Measurements from ENCODE around the gene SERPINB5. TPM values are rescaled to one million over a fixed set of nuclear protein-coding genes. Genes with fewer than 3 reads are reported as not detected.

Gene SERPINB5
- total RNA-seq, 1 donor from 2014 or later: not detected

DNA sequence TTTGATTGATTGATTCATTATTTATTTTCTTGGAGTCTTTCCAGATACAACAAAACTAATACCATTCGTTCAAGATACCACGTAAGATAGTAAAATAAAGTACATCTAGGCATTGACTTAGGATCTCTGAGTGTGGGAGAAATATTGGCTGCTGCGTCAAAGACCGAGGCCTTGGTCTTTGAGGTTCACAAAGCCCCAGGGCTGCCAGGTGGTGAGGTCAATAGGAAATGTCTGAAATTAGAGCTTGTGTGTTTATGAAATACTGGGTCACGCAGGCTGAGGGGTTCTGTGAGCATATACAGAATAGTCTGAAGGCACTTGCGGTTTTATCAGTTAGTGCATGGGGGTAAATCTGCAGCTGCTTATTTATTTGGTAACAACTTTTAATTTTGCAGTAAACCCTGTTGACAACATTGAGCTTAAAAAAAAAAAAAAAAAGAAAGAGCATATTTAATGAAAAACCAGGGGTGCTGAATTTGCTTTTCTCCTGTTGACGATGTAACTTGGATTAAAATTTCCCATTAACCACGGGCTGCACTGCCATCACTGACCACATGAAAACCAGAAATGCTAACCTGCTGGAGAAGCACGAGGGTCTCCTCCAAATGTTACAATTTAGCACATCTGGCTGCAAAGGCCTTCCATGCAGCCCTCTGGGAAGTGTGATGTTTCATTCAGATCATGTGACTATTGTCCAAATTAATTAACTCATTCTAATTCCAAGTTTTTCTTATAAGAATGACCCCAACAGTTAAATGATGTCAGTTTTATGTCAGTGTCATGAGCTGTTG, 38.3 kb downstream of the SERPINB5 start:
- no peak overlapping the region for H3K27ac Mint-ChIP-seq (ENCODE audit: unreplicated experiment)
- H3K36me3 Mint-ChIP-seq (ENCODE audit: low read depth, unreplicated experiment): no peaks in the 10 kb centered on the region
- DNase-seq (ENCODE audit: low spot score): no peak
- peaks cover 3% of the 10 kb centered on the region for H3K4me1 Mint-ChIP-seq (ENCODE audit: unreplicated experiment)
- no peaks in the 10 kb centered on the region for H3K27me3 Mint-ChIP-seq (ENCODE audit: unreplicated experiment)
- no peak overlapping the region for H3K4me3 Mint-ChIP-seq (ENCODE audit: unreplicated experiment)
- H3K9me3 Mint-ChIP-seq (ENCODE audit: unreplicated experiment): no peaks in the 10 kb centered on the region
- TF ChIP-seq, protein P1, sequence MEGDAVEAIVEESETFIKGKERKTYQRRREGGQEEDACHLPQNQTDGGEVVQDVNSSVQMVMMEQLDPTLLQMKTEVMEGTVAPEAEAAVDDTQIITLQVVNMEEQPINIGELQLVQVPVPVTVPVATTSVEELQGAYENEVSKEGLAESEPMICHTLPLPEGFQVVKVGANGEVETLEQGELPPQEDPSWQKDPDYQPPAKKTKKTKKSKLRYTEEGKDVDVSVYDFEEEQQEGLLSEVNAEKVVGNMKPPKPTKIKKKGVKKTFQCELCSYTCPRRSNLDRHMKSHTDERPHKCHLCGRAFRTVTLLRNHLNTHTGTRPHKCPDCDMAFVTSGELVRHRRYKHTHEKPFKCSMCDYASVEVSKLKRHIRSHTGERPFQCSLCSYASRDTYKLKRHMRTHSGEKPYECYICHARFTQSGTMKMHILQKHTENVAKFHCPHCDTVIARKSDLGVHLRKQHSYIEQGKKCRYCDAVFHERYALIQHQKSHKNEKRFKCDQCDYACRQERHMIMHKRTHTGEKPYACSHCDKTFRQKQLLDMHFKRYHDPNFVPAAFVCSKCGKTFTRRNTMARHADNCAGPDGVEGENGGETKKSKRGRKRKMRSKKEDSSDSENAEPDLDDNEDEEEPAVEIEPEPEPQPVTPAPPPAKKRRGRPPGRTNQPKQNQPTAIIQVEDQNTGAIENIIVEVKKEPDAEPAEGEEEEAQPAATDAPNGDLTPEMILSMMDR (IDR thresholded peaks at IDR 0.05; ENCODE audit: unreplicated experiment): peak; percentile 66

DNA sequence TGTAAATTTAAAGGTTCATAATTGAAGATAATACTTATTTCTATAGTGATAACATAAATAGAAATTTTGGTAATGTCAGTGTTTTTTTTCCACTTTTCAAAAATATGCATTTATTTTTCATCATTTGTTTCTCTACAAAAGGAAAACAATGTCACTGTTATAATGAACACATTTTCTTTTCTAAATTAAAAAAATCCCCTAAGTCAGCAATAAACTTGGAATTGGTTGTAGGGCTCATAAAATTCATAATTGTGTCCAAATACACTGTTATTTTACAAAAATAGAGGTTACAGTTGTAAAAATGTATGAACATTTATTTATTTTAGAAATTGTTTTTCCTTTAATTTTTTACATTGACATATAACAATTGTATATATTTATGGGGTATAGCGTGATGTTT, 39.0 kb downstream of the SERPINB5 start:
- Mint-ChIP-seq H3K27me3 (ENCODE audit: unreplicated experiment) (no peaks in the 10 kb centered on the region), H3K36me3 (ENCODE audit: low read depth, unreplicated experiment) (no peaks in the 10 kb centered on the region), H3K9me3 (ENCODE audit: unreplicated experiment) (no peaks in the 10 kb centered on the region), H3K4me1 (ENCODE audit: unreplicated experiment) (peaks cover 3% of the 10 kb centered on the region), H3K4me3 (ENCODE audit: unreplicated experiment) (no peak overlapping the region), H3K27ac (ENCODE audit: unreplicated experiment) (no peak overlapping the region)
- TF ChIP-seq, protein P1 (IDR thresholded peaks at IDR 0.05; ENCODE audit: unreplicated experiment): no peak
- DNase-seq (ENCODE audit: low spot score): no peak

DNA sequence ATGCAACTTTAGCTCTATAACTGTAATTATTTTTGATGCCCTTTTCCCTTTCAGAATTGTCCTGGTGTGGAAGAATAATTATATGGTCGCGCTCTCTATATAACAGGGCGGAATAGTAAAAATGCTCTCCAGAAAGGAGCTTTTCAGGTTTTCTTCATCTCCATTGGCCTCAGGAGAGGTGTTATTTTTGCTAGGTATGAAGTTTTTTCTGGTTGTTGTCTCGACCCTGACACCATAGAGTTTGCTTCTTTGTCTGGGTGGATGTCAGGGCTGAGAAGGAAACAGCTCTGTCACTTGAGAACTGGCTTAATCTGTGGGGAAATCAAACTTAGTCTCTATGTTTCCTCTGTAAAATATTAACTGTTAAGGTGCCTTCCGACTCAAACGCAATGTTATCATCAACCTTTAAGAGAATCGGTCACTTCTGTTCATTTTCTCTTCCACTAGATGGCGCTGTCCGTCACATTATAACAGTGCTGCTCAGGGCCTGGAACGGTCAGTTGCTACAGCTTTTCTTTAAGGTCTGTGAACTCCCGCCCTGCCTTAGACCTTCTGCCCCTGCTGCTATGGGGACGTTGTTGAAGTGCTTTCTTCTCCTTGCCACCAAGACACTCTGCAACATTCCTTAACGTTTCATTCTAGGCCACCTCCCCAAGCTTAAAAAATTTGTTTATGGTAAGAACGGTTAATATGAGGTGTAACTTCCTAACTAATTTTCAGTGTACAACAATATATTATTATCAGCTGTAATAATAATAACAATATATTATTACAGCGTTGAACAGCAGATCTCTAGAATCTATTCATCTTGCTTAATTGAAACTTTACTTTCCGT, 41.6 kb downstream of the SERPINB5 start:
- H3K4me3 Mint-ChIP-seq (ENCODE audit: unreplicated experiment): no peak overlapping the region
- no peak overlapping the region for H3K27ac Mint-ChIP-seq (ENCODE audit: unreplicated experiment)

DNA sequence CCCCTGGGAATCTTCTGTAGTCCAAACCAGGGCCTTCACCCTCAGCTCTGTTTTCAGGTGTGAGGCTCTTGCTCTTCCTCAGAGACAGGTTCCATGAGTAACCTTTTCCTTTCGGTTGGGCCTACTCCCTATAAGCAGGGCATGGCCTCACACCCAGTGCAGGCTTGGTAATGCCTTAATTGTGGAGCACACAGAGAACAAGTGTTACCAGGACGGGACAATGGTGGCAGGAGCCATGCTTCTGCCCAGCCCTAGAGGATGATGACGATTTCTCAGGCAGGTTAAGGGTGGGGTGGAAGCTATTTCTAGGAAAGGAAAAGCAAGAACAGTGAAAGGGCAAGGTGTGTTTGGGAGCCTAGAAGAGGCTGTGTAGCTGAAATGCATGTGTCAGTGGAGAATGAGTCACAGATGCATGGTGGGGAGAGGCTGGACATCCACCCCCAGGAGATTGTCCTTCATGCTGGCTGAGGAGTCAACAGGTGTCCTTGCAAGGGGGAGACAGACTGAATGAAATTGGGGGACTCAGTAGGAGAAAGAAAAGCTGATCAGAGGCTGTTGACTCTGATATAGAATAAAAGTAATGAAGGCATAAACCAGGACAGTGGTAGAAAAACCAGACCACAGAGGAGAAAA, 43.4 kb downstream of the SERPINB5 start:
- Mint-ChIP-seq H3K4me1 (ENCODE audit: unreplicated experiment) (no peaks in the 10 kb centered on the region), H3K9me3 (ENCODE audit: unreplicated experiment) (no peaks in the 10 kb centered on the region), H3K27me3 (ENCODE audit: unreplicated experiment) (no peaks in the 10 kb centered on the region), H3K27ac (ENCODE audit: unreplicated experiment) (no peak overlapping the region), H3K4me3 (ENCODE audit: unreplicated experiment) (no peak overlapping the region), H3K36me3 (ENCODE audit: low read depth, unreplicated experiment) (no peaks in the 10 kb centered on the region)
- TF ChIP-seq, protein P1 (IDR thresholded peaks at IDR 0.05; ENCODE audit: unreplicated experiment): no peak
- DNase-seq (ENCODE audit: low spot score): no peak

More for the DNA sequence above, 41.6 kb downstream of the SERPINB5 start:
- DNase-seq (ENCODE audit: low spot score): peak; percentile 61
- no peaks in the 10 kb centered on the region for H3K4me1 Mint-ChIP-seq (ENCODE audit: unreplicated experiment)
- H3K27me3 Mint-ChIP-seq (ENCODE audit: unreplicated experiment): no peaks in the 10 kb centered on the region
- TF ChIP-seq, protein P1 (IDR thresholded peaks at IDR 0.05; ENCODE audit: unreplicated experiment): peak; percentile 86
- H3K36me3 Mint-ChIP-seq (ENCODE audit: low read depth, unreplicated experiment): no peaks in the 10 kb centered on the region
- H3K9me3 Mint-ChIP-seq (ENCODE audit: unreplicated experiment): no peaks in the 10 kb centered on the region
